Fibroblast of skin of abdomen (primary cell): ENCODE results near the gene TRIM66.
"Not testable (repeated sequence)": the region's sequence is repeated elsewhere in the genome, so short reads cannot be mapped to it uniquely, and the experiment has no call there.

Experiments
- DNase-seq: peaks from one replicate; pipeline ENCODE4 v3.0.0-alpha.2; 2013

TRIM66 gene

GRCh38 chr11:8690374-8691342 is 8.2 kb upstream of the TRIM66 start:
- no peak for DNase-seq

GRCh38 chr11:8689726-8690255 is 7.3 kb upstream of the TRIM66 start:
- peak; percentile 24 for DNase-seq

- DNase-seq, result peak; percentile 95
Observed at GRCh38 chr11:8688414-8689362, 6.2 kb upstream of the TRIM66 start.

GRCh38 chr11:8686325-8686724 is 3.9 kb upstream of the TRIM66 start:
- no peak for DNase-seq

GRCh38 chr11:8685820-8686219 is 3.4 kb upstream of the TRIM66 start:
- DNase-seq, result no peak

GRCh38 chr11:8685306-8685705 is 2.8 kb upstream of the TRIM66 start:
- DNase-seq, result no peak

GRCh38 chr11:8684600-8685290 is 2.3 kb upstream of the TRIM66 start:
- no peak for DNase-seq

GRCh38 chr11:8683115-8683807 is 796 bp upstream of the TRIM66 start:
- DNase-seq, result no peak

- no peak for DNase-seq
Observed at GRCh38 chr11:8681837-8682302, 595 bp downstream of the TRIM66 start.

- no peak for DNase-seq
Observed at GRCh38 chr11:8679006-8679405, 3.5 kb downstream of the TRIM66 start.

GRCh38 chr11:8676458-8676857 is 6.0 kb downstream of the TRIM66 start:
- no peak for DNase-seq

- no peak for DNase-seq
Observed at GRCh38 chr11:8674859-8675258, 7.6 kb downstream of the TRIM66 start.

- no peak for DNase-seq
Observed at GRCh38 chr11:8672346-8672745, 10.1 kb downstream of the TRIM66 start.

GRCh38 chr11:8671651-8672062 is 10.8 kb downstream of the TRIM66 start:
- no peak for DNase-seq

GRCh38 chr11:8671193-8671612 is 11.3 kb downstream of the TRIM66 start:
- DNase-seq, result peak; percentile 98

GRCh38 chr11:8670081-8670480 is 12.4 kb downstream of the TRIM66 start:
- not testable (repeated sequence) for DNase-seq

GRCh38 chr11:8665222-8665621 is 17.2 kb downstream of the TRIM66 start:
- DNase-seq, result no peak

- DNase-seq, result no peak
Observed at GRCh38 chr11:8661001-8661795, 21.3 kb downstream of the TRIM66 start.

- peak; percentile 40 for DNase-seq
Observed at GRCh38 chr11:8658321-8659057, 24.0 kb downstream of the TRIM66 start.

- no peak for DNase-seq
Observed at GRCh38 chr11:8656291-8656690, 26.2 kb downstream of the TRIM66 start.
